SK-N-SH treated with all-trans-retinoic acid at 6 μM for 48 hours (cell line): ENCODE measurements around the gene SLPI.

Experiments used
- ARNTL ChIP-seq: fragments of 450-650 bp; formaldehyde crosslinking; IDR thresholded peaks from 2 replicates; pipeline ENCODE4 v1.5.0; 2020; ENCODE audit warnings: low read depth, mild to moderate bottlenecking, moderate library complexity, borderline replicate concordance
- ISL1 ChIP-seq: fragments of 250-450 bp; sonication (Bioruptor Pico); IDR thresholded peaks from 2 replicates; pipeline ENCODE4 v2.1.2; 2022; ENCODE audit warnings: mild to moderate bottlenecking, moderate library complexity
- PPARA ChIP-seq: fragments of 250-450 bp; sonication (Bioruptor Pico); IDR thresholded peaks from 2 replicates; pipeline ENCODE4 v1.5.0; 2020; ENCODE audit warnings: mild to moderate bottlenecking, borderline replicate concordance
- TOX ChIP-seq: fragments of 250-450 bp; sonication (Bioruptor Pico); IDR thresholded peaks from 2 replicates; pipeline ENCODE4 v1.8.0; 2021; ENCODE audit warnings: mild to moderate bottlenecking, moderate library complexity, borderline replicate concordance
- ZFP3 ChIP-seq: fragments of 250-450 bp; sonication (Bioruptor Pico); IDR thresholded peaks from 2 replicates; pipeline ENCODE4 v1.5.0; 2020; ENCODE audit warnings: mild to moderate bottlenecking, moderate library complexity
- ZFP30 ChIP-seq: fragments of 450-650 bp; formaldehyde crosslinking; IDR thresholded peaks from 2 replicates; pipeline ENCODE4 v1.5.0; 2022; ENCODE audit warnings: mild to moderate bottlenecking, moderate library complexity
- TF ChIP-seq, protein P1 (sequence below): fragments of 250-450 bp; sonication (Bioruptor Pico); IDR thresholded peaks from 2 replicates; pipeline ENCODE4 v1.5.1; 2021; ENCODE audit warnings: mild to moderate bottlenecking, moderate library complexity
- TF ChIP-seq, protein P2 (sequence below): fragments of 250-450 bp; sonication (Bioruptor Pico); IDR thresholded peaks from 2 replicates; pipeline ENCODE4 v1.5.1; 2020; ENCODE audit warnings: low read depth, mild to moderate bottlenecking, moderate library complexity

DNA sequence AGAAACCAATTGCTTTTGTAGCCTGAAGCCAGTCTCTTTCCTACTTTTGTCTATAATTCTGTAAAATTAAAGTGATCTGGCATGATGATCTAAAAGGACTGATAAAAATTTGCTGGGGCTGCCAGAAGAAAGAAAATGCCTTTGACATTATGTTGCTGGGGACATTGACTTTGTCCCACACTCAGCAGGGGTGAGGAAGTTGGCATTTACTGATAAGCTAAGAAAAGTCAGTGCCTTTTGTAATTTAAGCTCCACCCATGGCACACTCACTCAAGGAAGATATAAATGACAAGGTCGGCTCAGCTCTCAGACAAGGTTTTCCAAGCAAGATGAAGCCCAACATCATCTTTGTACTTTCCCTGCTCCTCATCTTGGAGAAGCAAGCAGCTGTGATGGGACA is 47.6 kb downstream of the SLPI start, which contains the start of gene SEMG1:
- TF ChIP-seq, protein P1, sequence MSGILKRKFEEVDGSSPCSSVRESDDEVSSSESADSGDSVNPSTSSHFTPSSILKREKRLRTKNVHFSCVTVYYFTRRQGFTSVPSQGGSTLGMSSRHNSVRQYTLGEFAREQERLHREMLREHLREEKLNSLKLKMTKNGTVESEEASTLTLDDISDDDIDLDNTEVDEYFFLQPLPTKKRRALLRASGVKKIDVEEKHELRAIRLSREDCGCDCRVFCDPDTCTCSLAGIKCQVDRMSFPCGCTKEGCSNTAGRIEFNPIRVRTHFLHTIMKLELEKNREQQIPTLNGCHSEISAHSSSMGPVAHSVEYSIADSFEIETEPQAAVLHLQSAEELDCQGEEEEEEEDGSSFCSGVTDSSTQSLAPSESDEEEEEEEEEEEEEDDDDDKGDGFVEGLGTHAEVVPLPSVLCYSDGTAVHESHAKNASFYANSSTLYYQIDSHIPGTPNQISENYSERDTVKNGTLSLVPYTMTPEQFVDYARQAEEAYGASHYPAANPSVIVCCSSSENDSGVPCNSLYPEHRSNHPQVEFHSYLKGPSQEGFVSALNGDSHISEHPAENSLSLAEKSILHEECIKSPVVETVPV (CRISPR knock-in tag): no peak
- TF ChIP-seq PPARA (CRISPR knock-in tag): no peak
- no peak for TF ChIP-seq TOX (CRISPR knock-in tag)
- TF ChIP-seq, protein P2, sequence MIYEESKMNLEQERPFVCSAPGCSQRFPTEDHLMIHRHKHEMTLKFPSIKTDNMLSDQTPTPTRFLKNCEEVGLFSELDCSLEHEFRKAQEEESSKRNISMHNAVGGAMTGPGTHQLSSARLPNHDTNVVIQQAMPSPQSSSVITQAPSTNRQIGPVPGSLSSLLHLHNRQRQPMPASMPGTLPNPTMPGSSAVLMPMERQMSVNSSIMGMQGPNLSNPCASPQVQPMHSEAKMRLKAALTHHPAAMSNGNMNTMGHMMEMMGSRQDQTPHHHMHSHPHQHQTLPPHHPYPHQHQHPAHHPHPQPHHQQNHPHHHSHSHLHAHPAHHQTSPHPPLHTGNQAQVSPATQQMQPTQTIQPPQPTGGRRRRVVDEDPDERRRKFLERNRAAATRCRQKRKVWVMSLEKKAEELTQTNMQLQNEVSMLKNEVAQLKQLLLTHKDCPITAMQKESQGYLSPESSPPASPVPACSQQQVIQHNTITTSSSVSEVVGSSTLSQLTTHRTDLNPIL (CRISPR knock-in tag): no peak
- TF ChIP-seq ISL1 (CRISPR knock-in tag): no peak
- no peak for TF ChIP-seq ZFP30 (CRISPR knock-in tag)
- TF ChIP-seq ARNTL (CRISPR knock-in tag): no peak
- TF ChIP-seq ZFP3 (CRISPR knock-in tag): no peak
